Mucosa of descending colon (tissue), 3 donors: Measurements from ENCODE around the gene PPP2R5C. TPM values are rescaled to one million over a fixed set of nuclear protein-coding genes. Genes with fewer than 3 reads are reported as not detected.

Experiments
- ATAC-seq: fragments of 200-7000 bp; cut with Tn5 transposase; one replicate; pipeline ENCODE4 v1.9.1; 2020; ENCODE audit warnings: mild to moderate bottlenecking, moderate library complexity
- DNase-seq, 3 donors: peaks; one replicate each; pipeline ENCODE4 v3.0.0-alpha.2; 2020
- H3K36me3 ChIP-seq: fragments of 200-600 bp; one replicate; pipeline ENCODE4 v1.8.0; 2021; ENCODE audit warnings: low read depth, mild to moderate bottlenecking
- H3K4me1 ChIP-seq: fragments of 200-600 bp; one replicate; pipeline ENCODE4 v1.8.0; 2021; ENCODE audit warnings: low read depth, mild to moderate bottlenecking
- H3K4me3 ChIP-seq: fragments of 200-600 bp; one replicate; pipeline ENCODE4 v1.8.0; 2021; ENCODE audit warnings: mild to moderate bottlenecking
- H3K9me3 ChIP-seq: fragments of 200-600 bp; one replicate; pipeline ENCODE4 v1.8.0; 2021; ENCODE audit warnings: mild to moderate bottlenecking
- intact Hi-C, 2 donors: fragments of 100-400 bp; cut with DNase I in 1 of 2; cut with micrococcal nuclease in 1 of 2; formaldehyde crosslinking; loops; one replicate each; pipeline versions ENCODE4 v1.11.0 to v1.11.1; 2022; cut with DNase I, micrococcal nuclease
- total RNA-seq, 3 donors: library from RNA; stranded (reverse); fragmentation: NEBNext Ultra II Directional in 2 of 3; extraction: Animal tissue kit (Norgen Biotek cat#: 25700) in 2 of 3; gene quantifications; one replicate each; pipeline versions ENCODE4 v1.2.1 to v1.2.4, GENCODE V29; 2021 to 2023
- TF ChIP-seq, protein P1 (sequence below): fragments of 200-600 bp; IDR thresholded peaks from one replicate; pipeline ENCODE4 v1.8.0; 2022; ENCODE audit warnings: antibody characterized with exemption, mild to moderate bottlenecking
- donor health status: DM: no; HTN: no; CAD: no; lungs with moderate emphysema.
- donor health status: DM: no; HTN: no; CAD: no.
- donor health status: DM: no; HTN: yes; CAD: no.

PPP2R5C gene
- total RNA-seq, 3 donors from 2014 or later: 131 to 173 (median 160) TPM

DNA sequence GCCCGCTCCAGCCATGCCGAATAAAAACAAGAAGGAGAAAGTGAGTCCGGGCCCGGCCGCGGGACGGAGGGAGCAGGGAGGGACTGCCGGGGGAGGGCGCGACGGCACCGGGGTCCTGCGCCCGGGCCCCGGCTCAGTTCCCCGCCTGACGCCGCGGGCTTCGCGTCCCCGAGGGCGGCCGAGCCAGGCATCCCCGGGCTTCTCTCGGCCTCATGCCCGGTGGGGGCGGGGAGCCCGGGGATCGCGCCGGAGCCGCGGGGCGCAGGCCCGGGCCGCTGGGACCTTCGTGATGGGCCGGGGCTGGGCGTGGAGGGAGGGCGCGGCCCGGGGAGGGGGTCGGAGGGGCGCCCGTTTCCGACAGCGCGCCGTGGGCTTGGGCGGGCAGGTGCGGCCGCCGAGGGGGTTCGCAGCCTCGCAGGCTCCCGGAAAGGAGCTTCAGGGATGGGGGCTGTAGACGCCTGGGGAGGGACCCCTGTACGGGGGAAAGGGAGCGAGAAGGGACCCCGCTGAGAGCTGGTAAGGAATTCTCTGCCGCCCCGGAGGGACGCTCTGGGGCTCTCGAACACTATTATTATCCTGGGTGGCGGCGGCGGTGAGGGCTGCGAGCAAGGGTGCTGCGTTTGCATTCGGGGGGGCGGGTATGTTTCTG is 496 bp downstream of the PPP2R5C start:
- Histone ChIP-seq H3K36me3 (no peaks in the 10 kb centered on the region), H3K4me1 (peaks cover 9% of the 10 kb centered on the region), H3K9me3 (no peaks in the 10 kb centered on the region), H3K4me3 (peak overlapping the region; percentile 59)
- TF ChIP-seq, protein P1, sequence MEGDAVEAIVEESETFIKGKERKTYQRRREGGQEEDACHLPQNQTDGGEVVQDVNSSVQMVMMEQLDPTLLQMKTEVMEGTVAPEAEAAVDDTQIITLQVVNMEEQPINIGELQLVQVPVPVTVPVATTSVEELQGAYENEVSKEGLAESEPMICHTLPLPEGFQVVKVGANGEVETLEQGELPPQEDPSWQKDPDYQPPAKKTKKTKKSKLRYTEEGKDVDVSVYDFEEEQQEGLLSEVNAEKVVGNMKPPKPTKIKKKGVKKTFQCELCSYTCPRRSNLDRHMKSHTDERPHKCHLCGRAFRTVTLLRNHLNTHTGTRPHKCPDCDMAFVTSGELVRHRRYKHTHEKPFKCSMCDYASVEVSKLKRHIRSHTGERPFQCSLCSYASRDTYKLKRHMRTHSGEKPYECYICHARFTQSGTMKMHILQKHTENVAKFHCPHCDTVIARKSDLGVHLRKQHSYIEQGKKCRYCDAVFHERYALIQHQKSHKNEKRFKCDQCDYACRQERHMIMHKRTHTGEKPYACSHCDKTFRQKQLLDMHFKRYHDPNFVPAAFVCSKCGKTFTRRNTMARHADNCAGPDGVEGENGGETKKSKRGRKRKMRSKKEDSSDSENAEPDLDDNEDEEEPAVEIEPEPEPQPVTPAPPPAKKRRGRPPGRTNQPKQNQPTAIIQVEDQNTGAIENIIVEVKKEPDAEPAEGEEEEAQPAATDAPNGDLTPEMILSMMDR: no peak
- DNase-seq (peak; percentile 67 to 76 (median 72)), ATAC-seq (no peak)
- intact Hi-C loops: loop anchor here in 1 of 2 donors (2.0 kb wide), 1 partner anchor 55 kb away; no protein-coding TSS in a partner anchor

DNA sequence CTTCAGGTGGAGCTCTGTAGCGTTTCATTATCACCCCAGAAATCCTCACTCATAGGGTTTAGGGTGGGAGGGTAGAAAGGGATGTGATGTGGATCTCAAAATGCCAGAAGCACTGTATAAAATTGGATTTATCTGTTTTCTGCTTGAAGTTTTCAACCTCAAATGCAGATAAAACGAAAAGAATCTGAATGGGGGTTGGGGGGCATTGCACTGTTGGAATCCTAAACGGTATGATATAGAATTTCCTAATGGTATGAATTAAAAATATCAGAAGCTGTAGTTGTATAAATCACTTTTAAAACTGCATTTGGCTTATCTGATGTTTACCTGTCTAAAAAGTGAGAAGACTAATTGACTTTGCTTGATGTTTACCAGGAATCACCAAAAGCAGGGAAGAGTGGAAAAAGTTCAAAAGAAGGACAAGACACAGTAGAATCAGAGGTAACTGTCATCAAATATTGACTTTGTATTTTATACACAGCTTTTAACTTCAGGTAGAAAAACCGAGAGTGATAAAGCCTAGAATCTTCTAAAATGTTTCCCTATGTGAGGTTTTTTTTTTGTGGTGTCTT is 1.1 kb downstream of the PPP2R5C start:
- Histone ChIP-seq H3K36me3 (no peaks in the 10 kb centered on the region), H3K4me1 (peaks cover 9% of the 10 kb centered on the region), H3K4me3 (no peak overlapping the region), H3K9me3 (no peaks in the 10 kb centered on the region)
- DNase-seq (no peak), ATAC-seq (no peak)
- intact Hi-C loops: no loop called here
- TF ChIP-seq, protein P1: no peak

DNA sequence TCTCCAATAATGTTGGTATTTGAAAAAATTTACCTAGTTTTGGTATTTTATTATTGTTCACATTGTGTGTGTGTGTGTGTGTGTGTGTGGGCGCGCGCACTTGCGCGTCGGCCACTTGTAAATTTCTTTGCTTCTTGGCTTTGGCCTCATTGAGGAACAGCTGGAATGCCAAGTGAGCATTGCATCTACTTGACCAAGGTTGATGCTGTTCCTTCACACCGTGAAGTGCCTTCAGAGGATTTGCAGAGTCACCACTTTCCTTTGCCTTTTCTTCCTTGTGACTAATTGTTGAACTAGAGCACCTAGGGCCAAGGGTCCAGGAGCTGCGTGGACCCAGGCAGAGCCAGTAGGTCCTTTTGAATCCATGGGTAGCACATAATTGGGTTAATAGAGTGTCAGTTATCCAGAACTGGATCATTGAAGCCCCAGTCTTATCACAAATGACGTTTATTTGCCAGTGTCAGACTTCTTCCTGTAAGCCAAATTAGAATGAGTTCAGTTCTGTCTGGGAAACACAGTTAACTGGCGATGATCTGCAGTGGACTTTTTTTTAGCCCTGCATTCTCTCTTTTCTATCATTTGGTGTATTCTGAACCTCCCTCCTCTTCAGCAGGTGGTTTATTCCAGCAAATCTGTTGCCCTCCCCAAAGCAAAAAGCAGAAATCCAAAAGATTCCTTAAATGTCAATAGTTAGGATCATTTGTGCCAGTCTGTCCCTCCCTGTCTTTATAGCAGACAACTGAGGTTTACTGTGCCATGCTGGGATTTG is 2.6 kb downstream of the PPP2R5C start:
- intact Hi-C loops: no loop called here

DNA sequence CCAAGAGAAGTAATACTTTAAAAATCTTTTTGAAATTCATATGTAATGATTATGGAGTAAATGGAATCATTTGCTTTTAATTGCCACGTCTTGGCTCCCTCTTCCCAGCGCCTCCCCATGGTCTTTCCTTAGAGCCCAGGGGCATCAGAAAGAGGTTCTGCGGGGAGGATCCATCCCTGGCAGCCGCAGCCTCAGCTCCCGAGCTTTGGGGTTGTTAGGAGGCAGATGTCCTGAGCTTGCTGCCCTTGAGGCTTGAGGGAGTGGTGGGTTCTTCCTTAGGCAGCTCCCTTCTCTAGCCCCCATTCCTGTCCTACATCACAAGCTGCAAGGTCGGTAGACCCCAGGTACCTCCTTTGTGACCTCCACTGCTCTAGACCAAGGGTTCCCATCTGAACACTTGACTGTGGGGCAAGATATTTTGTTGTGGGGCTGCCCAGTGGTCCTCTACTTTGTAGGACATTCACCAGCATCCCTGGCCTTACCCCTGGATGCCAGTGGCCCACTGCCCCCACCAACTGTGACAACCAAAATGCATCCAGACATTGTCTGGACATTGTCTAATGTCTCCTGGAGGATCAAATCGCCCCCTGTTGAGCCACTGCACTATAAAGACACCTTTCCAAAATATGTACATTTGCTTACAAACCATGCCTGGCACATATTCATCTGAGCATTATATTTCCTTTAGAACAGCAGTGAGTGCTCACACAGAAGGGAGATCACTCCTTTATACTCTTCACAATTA is 6.3 kb downstream of the PPP2R5C start:
- DNase-seq (no peak), ATAC-seq (no peak)
- H3K4me3 ChIP-seq: no peak overlapping the region
- TF ChIP-seq, protein P1: no peak
- intact Hi-C loops: no loop called here
- no peaks in the 10 kb centered on the region for H3K9me3 ChIP-seq
- no peaks in the 10 kb centered on the region for H3K36me3 ChIP-seq
- peaks cover 6% of the 10 kb centered on the region for H3K4me1 ChIP-seq

More for the DNA sequence above, 2.6 kb downstream of the PPP2R5C start:
- ATAC-seq: no peak
- Histone ChIP-seq H3K4me1 (peaks cover 9% of the 10 kb centered on the region), H3K4me3 (no peak overlapping the region), H3K36me3 (no peaks in the 10 kb centered on the region), H3K9me3 (no peaks in the 10 kb centered on the region)
- DNase-seq: no peak
- TF ChIP-seq, protein P1: no peak

DNA sequence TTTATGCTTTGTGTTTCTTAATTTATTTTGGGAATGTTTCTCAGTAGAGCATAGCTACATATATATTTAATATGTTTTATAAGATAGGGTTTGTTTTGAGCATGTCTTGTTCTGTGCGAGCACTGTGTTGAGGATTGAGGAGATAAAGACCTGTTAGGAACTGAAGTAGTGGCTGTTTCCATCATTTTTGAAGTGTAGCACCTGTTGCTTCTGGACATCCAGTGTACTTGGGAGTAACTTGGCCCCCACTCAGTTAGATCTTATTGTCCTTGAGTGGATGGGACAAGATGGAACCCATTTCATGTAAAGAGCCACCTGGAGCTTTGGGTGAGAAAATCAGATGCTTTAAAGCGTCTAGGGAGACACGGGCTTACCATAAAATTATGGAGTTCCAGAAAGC is 8.7 kb downstream of the PPP2R5C start:
- DNase-seq (no peak), ATAC-seq (no peak)
- Histone ChIP-seq H3K4me1 (no peaks in the 10 kb centered on the region), H3K9me3 (no peaks in the 10 kb centered on the region), H3K36me3 (no peaks in the 10 kb centered on the region), H3K4me3 (no peak overlapping the region)
- TF ChIP-seq, protein P1: no peak
- intact Hi-C loops: loop anchor here in 1 of 2 donors (5.0 kb wide), 1 partner anchor 192 kb away; the partner anchor contains the start of gene DYNC1H1
